ENCODE data around the gene WDR27. TPM values are rescaled to one million over a fixed set of nuclear protein-coding genes. Genes with fewer than 3 reads are reported as not detected.

Gene WDR27
- total and polyA plus RNA-seq, 4 donors = 6.9 to 68.1 (median 31.4) TPM

DNA sequence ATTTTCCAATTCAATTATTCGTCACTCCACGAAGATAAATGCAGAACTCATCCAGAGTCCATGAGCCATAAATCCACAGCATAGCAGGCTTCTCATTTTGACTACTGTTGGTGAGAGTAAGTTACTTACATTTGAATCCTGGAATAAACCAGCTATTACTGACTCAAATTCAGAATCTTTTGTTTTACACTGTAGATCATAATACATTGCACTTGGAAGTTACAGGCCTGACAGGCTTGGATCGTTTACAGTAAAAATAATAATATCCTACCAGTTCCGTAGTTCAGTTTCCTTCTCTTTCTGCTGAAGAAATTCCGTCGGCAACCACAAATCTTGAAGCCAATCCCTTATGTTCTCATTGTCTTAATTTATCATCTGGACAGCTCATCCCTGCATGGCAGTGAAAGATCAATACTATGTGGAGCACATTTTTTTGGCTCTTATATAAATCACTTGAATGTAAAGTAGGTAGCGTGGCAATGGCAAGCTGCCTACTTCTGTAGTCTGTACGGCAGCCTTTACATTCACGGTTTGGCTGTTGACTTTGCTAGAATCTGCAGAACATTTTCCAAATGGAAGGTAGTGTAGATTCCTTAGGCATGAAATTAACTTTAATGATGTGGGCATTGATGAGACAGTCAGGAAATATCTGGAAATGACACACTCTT, 142.9 kb downstream of the WDR27 start:
- no peak for TF ChIP-seq CTCF (IDR thresholded peaks at IDR 0.05; ENCODE audit: control extremely low read depth, extremely low read depth)
- Histone ChIP-seq H3K4me3 (no peak overlapping the region), H3K4me1 (ENCODE audit: control insufficient read depth in 5 of 5, insufficient read depth in 5 of 5, low read length in 5 of 5) (peaks cover 0 to 7% (median 0%) of the 10 kb centered on the region in 5 donors), H3K36me3 (ENCODE audit: control insufficient read depth in 4 of 4, insufficient read depth in 4 of 4, low read length in 4 of 4) (peaks cover 0 to 1% (median 0%) of the 10 kb centered on the region in 4 donors), H3K27me3 (ENCODE audit: control insufficient read depth in 3 of 3, insufficient read depth in 3 of 3, low read length in 2 of 3) (no peaks in the 10 kb centered on the region), H3K27ac (ENCODE audit: low read depth in 1 of 2, low read length in 1 of 2) (no peak overlapping the region), H3K9me3 (ENCODE audit: control insufficient read depth in 4 of 4, insufficient read depth in 3 of 4, low read length in 3 of 4) (peaks cover 0 to 5% (median 0%) of the 10 kb centered on the region in 4 donors), H3K9ac (ENCODE audit: insufficient read depth in 1 of 2, low read length in 2 of 2) (no peak overlapping the region)
- DNase-seq (peak in 1 of 3 donors; percentile 20), ATAC-seq (ENCODE audit: insufficient read depth, low FRiP score) (no peak)
- WGBS, 2 donors = 87 to 90% methylated on average over 9 of the region's 9 CpGs

- no peak overlapping the region for H3K27ac ChIP-seq (ENCODE audit: low read depth in 1 of 2, low read length in 1 of 2)
- TF ChIP-seq CTCF (IDR thresholded peaks at IDR 0.05; ENCODE audit: control extremely low read depth, extremely low read depth) = no peak
- peaks cover 0 to 1% (median 0%) of the 10 kb centered on the region in 4 donors for H3K36me3 ChIP-seq (ENCODE audit: control insufficient read depth in 4 of 4, insufficient read depth in 4 of 4, low read length in 4 of 4)
- 94 to 97% methylated on average over 8 of the region's 8 CpGs for WGBS, 2 donors
- H3K27me3 ChIP-seq (ENCODE audit: control insufficient read depth in 3 of 3, insufficient read depth in 3 of 3, low read length in 2 of 3) = no peaks in the 10 kb centered on the region
- DNase-seq = no peak
- peaks cover 0 to 5% (median 0%) of the 10 kb centered on the region in 4 donors for H3K9me3 ChIP-seq (ENCODE audit: control insufficient read depth in 4 of 4, insufficient read depth in 3 of 4, low read length in 3 of 4)
- no peak overlapping the region for H3K9ac ChIP-seq (ENCODE audit: insufficient read depth in 1 of 2, low read length in 2 of 2)
- peaks cover 0 to 7% (median 0%) of the 10 kb centered on the region in 5 donors for H3K4me1 ChIP-seq (ENCODE audit: control insufficient read depth in 5 of 5, insufficient read depth in 5 of 5, low read length in 5 of 5)
- no peak overlapping the region for H3K4me3 ChIP-seq
- no peak for ATAC-seq (ENCODE audit: insufficient read depth, low FRiP score)
Observed at GRCh38 chr6:169558378-169558773, 143.5 kb downstream of the WDR27 start.

- Histone ChIP-seq H3K9me3 (ENCODE audit: control insufficient read depth in 4 of 4, insufficient read depth in 3 of 4, low read length in 3 of 4) (peaks cover 0 to 5% (median 0%) of the 10 kb centered on the region in 4 donors), H3K4me3 (no peak overlapping the region), H3K27ac (ENCODE audit: low read depth in 1 of 2, low read length in 1 of 2) (no peak overlapping the region), H3K4me1 (ENCODE audit: control insufficient read depth in 5 of 5, insufficient read depth in 5 of 5, low read length in 5 of 5) (peaks cover 0 to 7% (median 0%) of the 10 kb centered on the region in 5 donors), H3K27me3 (ENCODE audit: control insufficient read depth in 3 of 3, insufficient read depth in 3 of 3, low read length in 2 of 3) (no peaks in the 10 kb centered on the region), H3K9ac (ENCODE audit: insufficient read depth in 1 of 2, low read length in 2 of 2) (no peak overlapping the region), H3K36me3 (ENCODE audit: control insufficient read depth in 4 of 4, insufficient read depth in 4 of 4, low read length in 4 of 4) (peaks cover 0 to 1% (median 0%) of the 10 kb centered on the region in 4 donors)
- DNase-seq (no peak), ATAC-seq (ENCODE audit: insufficient read depth, low FRiP score) (no peak)
- 78 to 91% methylated on average over 1 of the region's 1 CpG for WGBS, 2 donors
- no peak for TF ChIP-seq CTCF (IDR thresholded peaks at IDR 0.05; ENCODE audit: control extremely low read depth, extremely low read depth)
Observed at GRCh38 chr6:169557887-169558286, 143.9 kb downstream of the WDR27 start.
